ENCODE data around the gene MFSD6.
"Not testable (repeated sequence)": the region's sequence is repeated elsewhere in the genome, so short reads cannot be mapped to it uniquely, and the experiment has no call there.

Gene MFSD6

DNA sequence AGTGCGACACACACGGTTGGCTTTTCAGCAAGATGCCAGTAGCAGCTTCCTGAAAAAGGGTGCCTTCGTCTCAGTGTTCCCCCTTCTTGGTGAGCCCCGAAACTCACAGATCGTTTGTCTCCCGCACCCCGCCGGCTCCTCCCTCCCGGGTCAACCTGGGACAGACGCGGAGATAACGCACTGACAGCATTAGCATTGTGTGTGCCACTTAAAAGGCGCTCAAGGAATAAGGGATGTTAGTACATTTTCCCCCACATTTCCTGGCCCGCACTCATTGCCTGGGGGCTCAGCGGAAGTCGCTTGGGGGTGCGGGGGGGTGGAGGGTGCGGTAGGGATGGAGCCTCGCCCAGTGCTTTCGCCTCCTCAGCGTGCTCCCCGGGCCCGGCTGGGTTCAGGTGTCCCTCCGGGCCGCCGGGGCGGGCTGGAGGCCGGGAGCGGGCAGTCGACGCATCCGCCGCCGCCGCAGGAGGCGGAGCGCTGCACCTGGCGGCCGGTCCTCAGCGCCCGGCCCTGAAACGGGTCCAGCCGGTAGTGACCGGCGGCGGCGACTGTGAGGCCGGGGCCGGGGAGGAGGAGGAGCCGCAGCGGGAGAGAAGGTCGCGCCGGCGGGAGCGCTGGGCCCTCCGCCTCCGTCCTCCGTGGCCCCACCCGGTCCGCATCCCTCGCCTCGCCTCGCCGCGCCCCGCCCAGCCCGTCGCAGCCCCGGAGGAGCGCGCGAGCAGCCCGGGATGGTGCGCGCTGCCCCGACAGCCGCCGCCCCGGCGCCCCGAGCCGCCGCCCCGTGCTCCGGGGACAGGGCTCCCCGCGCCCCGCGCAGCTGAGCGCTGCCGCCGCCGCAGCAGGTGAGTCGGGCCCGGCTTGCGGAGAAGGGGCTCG lies at the start of gene MFSD6:
MFSD6 (plus strand) TSS at position 694 of the 876 bp plus-strand sequence. CDS start 27,675 bp downstream, outside the sequence.
- no peak for DNase-seq

GRCh38 chr2:190358655-190359448 lies 49.3 kb upstream of the MFSD6 start:
- not testable (repeated sequence) for DNase-seq

GRCh38 chr2:190360561-190360960 lies 47.6 kb upstream of the MFSD6 start:
- DNase-seq: no peak

DNA sequence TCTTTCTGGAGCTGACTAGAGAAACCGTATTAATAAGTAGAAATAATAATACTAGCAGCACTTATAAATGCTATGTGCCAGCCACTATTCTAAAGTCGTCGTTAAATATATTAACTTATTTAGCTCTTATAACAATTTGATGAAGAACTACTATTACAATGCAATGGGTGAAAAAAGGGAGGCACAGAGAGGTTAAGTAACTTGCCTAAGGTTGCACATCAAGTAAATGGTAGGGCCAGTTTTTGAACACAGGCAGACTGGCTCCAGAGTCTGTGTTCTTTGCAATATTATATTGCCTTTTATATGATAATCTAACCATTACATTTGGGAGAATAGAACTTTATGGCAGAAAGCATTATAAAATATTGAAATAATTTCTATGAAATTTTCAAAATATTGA lies 47.2 kb upstream of the MFSD6 start:
- no peak for DNase-seq

GRCh38 chr2:190361572-190361971 lies 46.6 kb upstream of the MFSD6 start:
- DNase-seq: no peak

- no peak for DNase-seq
Observed at GRCh38 chr2:190362894-190363293, 45.3 kb upstream of the MFSD6 start.

GRCh38 chr2:190365499-190366204 lies 42.5 kb upstream of the MFSD6 start:
- DNase-seq: no peak

DNA sequence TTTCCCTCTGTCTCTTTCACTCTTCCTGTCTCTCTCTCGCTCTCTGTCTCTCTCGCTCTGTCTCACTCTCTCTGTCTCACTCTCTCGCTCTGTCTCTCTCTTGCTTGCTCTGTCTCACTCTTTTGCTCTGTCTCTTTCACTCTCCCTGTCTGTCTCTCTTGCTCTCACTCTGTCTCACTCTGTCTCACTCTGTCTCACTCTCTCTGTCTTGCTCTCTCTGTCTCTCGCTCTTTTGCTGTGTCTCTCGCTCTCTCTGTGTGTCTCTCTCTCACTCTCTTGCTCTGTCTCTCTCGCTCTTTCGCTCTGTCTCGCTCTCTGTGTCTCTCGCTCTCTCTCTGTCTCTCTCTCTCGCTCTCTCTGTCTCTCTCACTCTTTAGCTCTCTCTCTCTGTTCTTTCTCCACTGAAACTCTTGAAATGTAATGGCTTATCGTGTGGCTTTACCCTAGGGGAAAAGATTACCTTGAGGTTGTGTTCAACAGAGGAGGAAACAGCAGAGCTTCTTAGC lies 41.9 kb upstream of the MFSD6 start:
- DNase-seq: no peak

DNA sequence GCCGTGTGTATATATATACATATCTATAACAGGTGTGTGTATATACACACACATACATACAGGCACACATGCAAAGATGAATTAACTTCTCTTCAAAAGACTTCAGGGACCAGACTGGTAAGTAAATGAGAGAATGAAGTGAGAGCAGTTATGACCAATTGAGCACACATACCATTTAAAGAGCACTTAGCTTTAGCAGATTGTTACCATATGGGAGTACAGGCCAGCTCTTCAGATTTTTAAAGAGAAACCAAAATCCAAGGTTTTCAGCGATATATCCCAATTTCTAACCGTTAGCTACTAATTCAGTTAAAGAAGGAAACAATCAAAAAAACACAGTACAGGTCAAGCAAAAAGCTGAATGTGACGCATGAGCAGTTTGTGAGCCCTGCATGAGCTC lies 41.1 kb upstream of the MFSD6 start:
- DNase-seq: no peak

DNA sequence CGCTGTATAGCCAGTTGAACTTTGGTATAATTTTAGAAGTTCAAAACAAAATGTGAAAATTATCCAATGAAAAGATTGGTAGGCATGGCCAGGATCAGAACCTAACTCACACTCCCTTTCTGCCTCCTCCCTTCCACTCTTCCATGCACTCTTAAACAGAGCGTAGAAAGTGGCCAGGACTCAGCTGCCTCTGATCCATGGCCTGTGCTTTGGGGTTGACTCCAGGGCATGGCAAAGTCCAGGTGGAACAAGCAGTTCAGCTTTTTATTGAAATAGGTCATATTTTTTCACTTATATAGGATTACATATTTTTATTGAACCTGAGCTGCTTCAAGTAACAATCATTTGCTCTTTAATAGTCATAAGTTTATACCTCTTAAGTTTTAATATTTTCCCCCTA lies 38.5 kb upstream of the MFSD6 start:
- peak; percentile 6 for DNase-seq

DNA sequence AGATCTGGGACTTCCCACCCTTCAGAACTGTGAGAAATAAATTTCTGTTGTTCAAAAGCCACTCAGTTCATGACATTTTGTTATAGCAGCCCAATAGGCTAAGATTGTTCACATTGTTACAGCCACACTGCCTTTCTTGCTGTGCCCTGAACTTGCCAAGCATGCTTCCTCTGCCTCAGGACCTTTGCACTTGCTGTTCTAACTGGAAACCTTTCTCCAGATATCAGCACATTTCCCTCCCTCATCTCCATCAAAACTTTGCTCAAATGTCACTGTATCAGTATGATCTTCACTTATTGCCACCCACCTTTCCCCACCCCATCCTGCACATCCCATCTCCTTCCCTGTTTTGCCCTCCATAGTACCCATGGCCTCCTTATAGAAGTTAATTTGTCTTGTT lies 32.1 kb upstream of the MFSD6 start:
- no peak for DNase-seq

GRCh38 chr2:190376591-190377245 lies 31.4 kb upstream of the MFSD6 start:
- no peak for DNase-seq

- no peak for DNase-seq
Observed at GRCh38 chr2:190378880-190379237, 29.3 kb upstream of the MFSD6 start.

- DNase-seq: no peak
Observed at GRCh38 chr2:190379249-190379964, 28.7 kb upstream of the MFSD6 start.

- no peak for DNase-seq
Observed at GRCh38 chr2:190380962-190381412, 27.2 kb upstream of the MFSD6 start.

GRCh38 chr2:190382851-190383250 lies 25.3 kb upstream of the MFSD6 start:
- no peak for DNase-seq

GRCh38 chr2:190387422-190387821 lies 20.7 kb upstream of the MFSD6 start:
- no peak for DNase-seq

- DNase-seq: no peak
Observed at GRCh38 chr2:190396271-190396670, 11.9 kb upstream of the MFSD6 start.

GRCh38 chr2:190402986-190403603 lies 5.1 kb upstream of the MFSD6 start:
- no peak for DNase-seq

- DNase-seq: no peak
Observed at GRCh38 chr2:190404487-190404886, 3.7 kb upstream of the MFSD6 start.

DNA sequence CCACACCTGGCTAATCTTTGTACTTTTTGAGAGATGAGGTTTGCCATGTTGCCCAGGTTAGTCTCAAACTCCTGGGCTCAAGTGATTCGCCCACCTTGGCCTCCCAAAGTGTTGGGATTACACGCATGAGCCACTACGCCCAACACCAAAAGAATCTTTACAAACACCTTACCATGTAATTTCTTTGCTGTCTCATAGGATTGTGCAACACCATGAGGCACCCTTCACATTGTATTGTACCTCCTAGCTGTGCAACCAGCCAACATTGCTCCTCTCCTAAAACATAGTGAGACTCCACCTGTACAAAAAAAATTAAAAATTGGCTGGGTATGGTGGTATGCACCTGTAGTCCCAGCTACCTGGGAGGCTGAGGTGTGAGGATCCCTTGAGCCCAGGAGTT lies 3.1 kb upstream of the MFSD6 start:
- DNase-seq: no peak
